NCI-H1436 (cell line): ENCODE results near the gene AMDHD2.
"Not testable (repeated sequence)": the region's sequence is repeated elsewhere in the genome, so short reads cannot be mapped to it uniquely, and the experiment has no call there.

Source experiments
- DNase-seq: peaks from one replicate; lab custom pipeline; 2025; lab: John Stamatoyannopoulos, UW

Gene AMDHD2

DNA sequence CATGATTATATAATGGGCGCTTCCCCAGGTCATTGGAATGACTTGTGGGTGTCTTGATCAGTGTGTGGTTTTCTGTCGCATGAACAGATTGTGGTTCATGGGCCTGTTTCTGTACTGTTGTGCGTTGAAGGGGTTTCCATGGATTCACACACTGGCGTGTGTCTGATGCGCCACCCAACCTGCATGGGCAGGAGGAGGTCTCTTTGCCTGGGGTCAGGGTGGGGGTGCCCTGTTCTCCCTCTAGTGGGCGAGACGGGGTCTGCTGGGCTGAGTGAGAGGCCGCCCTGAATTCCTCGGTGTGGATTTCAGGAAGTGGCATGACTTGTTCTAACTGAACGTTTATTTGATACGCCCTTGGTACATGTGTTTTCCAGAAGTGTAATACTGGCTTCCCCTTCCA is 60.0 kb downstream of the AMDHD2 start:
- not testable (repeated sequence) for DNase-seq

DNA sequence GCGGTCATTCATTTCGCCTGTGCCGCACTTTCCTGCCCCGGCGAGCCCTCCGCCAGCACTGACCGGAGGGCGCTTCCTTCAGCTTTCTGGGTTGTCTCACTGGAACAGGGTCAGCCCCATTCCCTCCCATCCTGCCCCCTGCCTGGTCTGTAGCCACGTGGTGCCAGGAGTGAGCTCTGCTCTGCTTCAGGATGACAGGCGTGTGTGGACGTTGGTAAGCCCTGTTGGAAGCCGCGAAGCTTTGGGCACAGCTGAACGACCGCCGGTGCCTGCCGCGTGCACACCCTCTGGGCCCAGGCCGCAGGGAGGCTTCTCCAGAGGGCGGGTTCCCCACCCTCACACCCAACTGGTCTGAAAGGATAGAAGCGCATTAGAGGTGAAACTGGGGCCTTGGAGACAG is 60.6 kb downstream of the AMDHD2 start:
- DNase-seq: not testable (repeated sequence)
